MCF 10A (cell line): Measurements from ENCODE around the gene HOXA3. TPM values are rescaled to one million over a fixed set of nuclear protein-coding genes. Genes with fewer than 3 reads are reported as not detected.

ENCODE experiments used
- BruUV-seq: library from RNA; stranded (reverse); fragments of 400-500 nt; replicated peaks from 2 replicates; lab custom pipeline; 2021; lab: Mats Ljungman, UMichigan
- CTCF ChIA-PET: fragments of 300-600 bp; sonication (Branson Sonifier 250); formaldehyde crosslinking; extraction: SDS; loops from one replicate; lab custom pipeline; 2021; ENCODE audit warnings: antibody characterized with exemption, inconsistent platforms; lab: Yijun Ruan, JAX
- POLR2A ChIA-PET: fragments of 300-600, 350-650 bp; sonication (Branson Sonifier 250); formaldehyde crosslinking; extraction: SDS; loops from one replicate; lab custom pipeline; 2020; ENCODE audit warnings: antibody characterized with exemption, inconsistent platforms; lab: Yijun Ruan, JAX
- DNase-seq: peaks from one replicate; pipeline ENCODE4 v3.0.0-alpha.2; 2018; ENCODE audit not compliant: unreplicated experiment
- H3K27ac Mint-ChIP-seq: one replicate; pipeline ENCODE4 v1.8.0; 2022; ENCODE audit warnings: mild to moderate bottlenecking, low read depth, mixed read lengths; ENCODE audit not compliant: unreplicated experiment
- H3K27me3 Mint-ChIP-seq: one replicate; pipeline ENCODE4 v1.8.0; 2022; ENCODE audit warnings: mixed read lengths; ENCODE audit not compliant: insufficient read depth, unreplicated experiment
- H3K36me3 Mint-ChIP-seq: one replicate; pipeline ENCODE4 v1.8.0; 2022; ENCODE audit warnings: mild to moderate bottlenecking, moderate library complexity, mixed read lengths; ENCODE audit not compliant: insufficient read depth, unreplicated experiment
- H3K4me1 Mint-ChIP-seq: one replicate; pipeline ENCODE4 v1.8.0; 2022; ENCODE audit warnings: mixed read lengths; ENCODE audit not compliant: insufficient read depth, unreplicated experiment
- H3K4me3 Mint-ChIP-seq: one replicate; pipeline ENCODE4 v1.8.0; 2022; ENCODE audit warnings: mild to moderate bottlenecking, moderate library complexity, mixed read lengths; ENCODE audit not compliant: unreplicated experiment
- H3K9me3 Mint-ChIP-seq: one replicate; pipeline ENCODE4 v1.8.0; 2022; ENCODE audit warnings: mixed read lengths; ENCODE audit not compliant: unreplicated experiment
- intact Hi-C: fragments of 100-400 bp; cut with micrococcal nuclease; formaldehyde crosslinking; loops from 2 replicates; pipeline ENCODE4 v1.14.1; 2022
- total RNA-seq: library from RNA; stranded (reverse); gene quantifications from 2 replicates; pipeline ENCODE4 v1.2.3, GENCODE V29; 2022
- TF ChIP-seq, protein P1 (sequence below): fragments of 200-600 bp; IDR thresholded peaks from one replicate; pipeline ENCODE4 v1.8.0; 2022; ENCODE audit warnings: antibody characterized with exemption, mild to moderate bottlenecking; ENCODE audit not compliant: unreplicated experiment

HOXA3 gene
- total RNA-seq, 1 experiment from 2014 or later: 8.2 TPM

DNA sequence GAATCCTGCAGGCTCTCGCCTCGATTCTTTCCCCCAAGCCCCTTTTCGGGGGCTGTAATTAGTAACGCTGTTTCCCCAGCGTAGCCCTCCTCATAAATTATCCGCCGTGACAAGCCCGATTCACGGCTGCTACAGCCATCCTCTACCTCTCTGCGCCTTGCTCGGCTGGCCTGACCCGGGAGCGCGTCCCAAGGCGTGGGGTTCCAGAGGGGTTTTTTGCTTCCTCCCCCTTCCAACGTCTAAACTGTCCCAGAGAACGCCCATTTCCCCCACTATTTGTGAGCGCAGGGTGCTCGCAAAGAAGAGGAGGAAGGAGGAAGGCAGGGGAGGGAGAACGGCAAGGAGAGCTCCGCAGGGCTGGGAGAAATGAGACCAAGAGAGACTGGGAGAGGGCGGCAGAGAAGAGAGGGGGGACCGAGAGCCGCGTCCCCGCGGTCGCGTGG, 9.8 kb downstream of the HOXA3 start:
- POLR2A ChIA-PET: interaction anchor here (1.0 to 7.2 kb wide), 29 partner anchors 7 to 1055 kb away, joined by 3 to 459 read pairs (median 13); partner anchors contain the start of genes CBX3, HOXA1, HOXA4 and HOXA7
- Mint-ChIP-seq H3K9me3 (no peaks in the 10 kb centered on the region), H3K4me1 (peaks cover 34% of the 10 kb centered on the region), H3K36me3 (peaks cover 29% of the 10 kb centered on the region), H3K27me3 (no peaks in the 10 kb centered on the region), H3K27ac (peak overlapping the region; percentile 99), H3K4me3 (peak overlapping the region; percentile 100)
- peak; percentile 47 for DNase-seq
- CTCF ChIA-PET: interaction anchor here (0.9 to 6.7 kb wide), 14 partner anchors 15 to 1059 kb away, joined by 3 to 190 read pairs (median 6); no protein-coding TSS in a partner anchor
- intact Hi-C loops: loop anchor here (1.0 to 5.0 kb wide), 6 partner anchors 456 to 940 kb away; partner anchors contain the start of genes CBX3 and HNRNPA2B1
- TF ChIP-seq, protein P1, sequence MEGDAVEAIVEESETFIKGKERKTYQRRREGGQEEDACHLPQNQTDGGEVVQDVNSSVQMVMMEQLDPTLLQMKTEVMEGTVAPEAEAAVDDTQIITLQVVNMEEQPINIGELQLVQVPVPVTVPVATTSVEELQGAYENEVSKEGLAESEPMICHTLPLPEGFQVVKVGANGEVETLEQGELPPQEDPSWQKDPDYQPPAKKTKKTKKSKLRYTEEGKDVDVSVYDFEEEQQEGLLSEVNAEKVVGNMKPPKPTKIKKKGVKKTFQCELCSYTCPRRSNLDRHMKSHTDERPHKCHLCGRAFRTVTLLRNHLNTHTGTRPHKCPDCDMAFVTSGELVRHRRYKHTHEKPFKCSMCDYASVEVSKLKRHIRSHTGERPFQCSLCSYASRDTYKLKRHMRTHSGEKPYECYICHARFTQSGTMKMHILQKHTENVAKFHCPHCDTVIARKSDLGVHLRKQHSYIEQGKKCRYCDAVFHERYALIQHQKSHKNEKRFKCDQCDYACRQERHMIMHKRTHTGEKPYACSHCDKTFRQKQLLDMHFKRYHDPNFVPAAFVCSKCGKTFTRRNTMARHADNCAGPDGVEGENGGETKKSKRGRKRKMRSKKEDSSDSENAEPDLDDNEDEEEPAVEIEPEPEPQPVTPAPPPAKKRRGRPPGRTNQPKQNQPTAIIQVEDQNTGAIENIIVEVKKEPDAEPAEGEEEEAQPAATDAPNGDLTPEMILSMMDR: no peak
- no TSS peak for BruUV-seq

DNA sequence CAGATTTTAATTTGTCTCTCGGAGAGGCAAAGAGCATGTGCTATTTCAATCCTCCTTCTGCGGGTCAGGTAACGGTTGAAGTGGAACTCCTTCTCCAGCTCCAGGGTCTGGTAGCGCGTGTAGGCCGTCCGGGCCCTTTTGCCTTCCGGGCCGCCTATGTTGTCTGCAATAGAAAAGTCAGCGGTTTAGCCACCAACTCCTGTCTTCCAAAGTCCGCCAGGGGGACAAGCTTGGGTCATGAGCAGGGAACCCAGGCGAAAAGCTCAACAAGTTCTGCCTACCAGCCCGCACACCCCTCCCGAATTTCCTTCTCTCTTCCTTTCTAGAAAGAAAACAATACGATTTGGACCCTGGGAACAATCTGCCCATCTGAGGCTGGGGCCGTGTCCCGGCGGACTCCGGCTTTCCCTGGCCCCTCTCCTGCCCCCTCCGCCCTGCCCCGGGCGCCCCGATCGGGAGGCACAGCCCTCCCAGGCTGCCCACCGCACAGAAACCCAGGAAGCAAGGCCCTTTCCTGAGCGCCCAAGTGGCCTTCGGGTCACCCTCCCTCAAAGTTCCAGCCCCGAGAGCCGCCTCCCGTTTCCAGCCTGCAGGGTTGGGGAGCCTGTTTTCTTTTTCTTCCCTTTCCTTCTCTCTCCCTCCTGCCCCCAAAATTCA, 10.3 kb downstream of the HOXA3 start:
- intact Hi-C loops: loop anchor here (5.0 kb wide), 3 partner anchors 475 to 940 kb away; partner anchors contain the start of genes CBX3 and HNRNPA2B1
- H3K9me3 Mint-ChIP-seq: no peaks in the 10 kb centered on the region
- POLR2A ChIA-PET: interaction anchor here (0.6 to 7.2 kb wide), 25 partner anchors 8 to 1216 kb away, joined by 3 to 459 read pairs (median 13); partner anchors contain the start of genes HNRNPA2B1, HOXA1, HOXA4 and HOXA9
- CTCF ChIA-PET: interaction anchor here (0.7 to 6.7 kb wide), 15 partner anchors 20 to 773 kb away, joined by 3 to 190 read pairs (median 6); no protein-coding TSS in a partner anchor
- no TSS peak for BruUV-seq
- peak overlapping the region; percentile 100 for H3K4me3 Mint-ChIP-seq
- peaks cover 36% of the 10 kb centered on the region for H3K4me1 Mint-ChIP-seq
- peak overlapping the region; percentile 99 for H3K27ac Mint-ChIP-seq
- peak; percentile 79 for DNase-seq
- TF ChIP-seq, protein P1: peak; percentile 23
- peaks cover 29% of the 10 kb centered on the region for H3K36me3 Mint-ChIP-seq
- no peaks in the 10 kb centered on the region for H3K27me3 Mint-ChIP-seq

DNA sequence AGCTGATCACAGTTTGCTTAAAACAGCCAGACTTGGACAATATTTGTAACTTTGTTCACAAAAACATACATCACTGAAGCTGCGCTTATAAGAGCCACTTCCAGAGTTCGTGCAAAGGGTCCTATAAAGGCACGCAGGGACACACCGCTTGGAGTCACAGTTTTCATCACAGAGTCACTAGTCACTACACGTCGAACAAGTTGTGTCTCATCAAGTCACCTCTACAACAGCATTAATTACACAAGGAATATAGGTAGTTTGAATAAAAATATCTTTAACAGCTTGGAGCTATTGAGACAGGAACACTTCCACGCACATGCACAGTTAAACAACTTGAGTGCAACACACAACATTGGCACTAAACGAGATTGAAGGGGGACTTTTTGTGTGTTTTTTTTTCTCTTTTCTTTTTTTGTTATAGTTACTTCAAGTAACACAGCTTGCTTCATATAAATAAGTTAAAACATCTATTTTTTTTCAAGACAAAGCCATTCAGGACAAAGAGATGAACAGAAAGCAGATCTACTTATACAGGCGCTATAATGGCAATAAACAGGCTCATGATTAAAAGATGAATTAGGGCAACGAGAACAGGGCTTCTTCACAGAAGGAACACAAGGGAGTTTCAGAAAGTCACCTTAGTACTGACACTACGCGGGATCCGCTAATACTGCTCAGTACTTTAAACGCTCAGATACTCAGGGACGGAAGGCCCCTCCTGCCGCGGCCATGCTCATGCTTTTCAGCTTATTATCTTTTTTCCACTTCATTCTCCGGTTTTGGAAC, 11.1 kb downstream of the HOXA3 start:
- Mint-ChIP-seq H3K9me3 (no peaks in the 10 kb centered on the region), H3K27ac (peak overlapping the region; percentile 99), H3K27me3 (no peaks in the 10 kb centered on the region), H3K4me1 (peaks cover 37% of the 10 kb centered on the region), H3K4me3 (peak overlapping the region; percentile 100), H3K36me3 (peaks cover 29% of the 10 kb centered on the region)
- peak; percentile 55 for DNase-seq
- ChIA-PET CTCF (interaction anchor here (0.6 to 6.7 kb wide), 20 partner anchors 9 to 470 kb away, joined by 3 to 190 read pairs (median 5); no protein-coding TSS in a partner anchor), POLR2A (interaction anchor here (0.6 to 7.2 kb wide), 26 partner anchors 8 to 1216 kb away, joined by 3 to 459 read pairs (median 10); partner anchors contain the start of genes HNRNPA2B1, HOXA1, HOXA4 and HOXA9)
- TF ChIP-seq, protein P1: no peak
- intact Hi-C loops: loop anchor here (5.0 kb wide), 3 partner anchors 474 to 939 kb away; partner anchors contain the start of genes CBX3 and HNRNPA2B1
- TSS peak; percentile 22 for BruUV-seq
